PC-9 (cell line): ENCODE measurements around the gene GABRG3. TPM values are rescaled to one million over a fixed set of nuclear protein-coding genes. Genes with fewer than 3 reads are reported as not detected.

Experiments
- BruUV-seq: library from RNA; stranded (reverse); fragments of 400-500 nt; replicated peaks from 2 replicates; lab custom pipeline; 2021; lab: Mats Ljungman, UMichigan
- CTCF ChIA-PET: fragments of 300-600 bp; sonication (Branson Sonifier 250); formaldehyde crosslinking; loops from one replicate; lab custom pipeline; 2022; ENCODE audit warnings: antibody characterized with exemption; lab: Charles Lee
- POLR2A ChIA-PET: fragments of 300-600 bp; sonication (Branson Sonifier 250); formaldehyde crosslinking; loops from one replicate; lab custom pipeline; 2022; ENCODE audit warnings: antibody characterized with exemption; ENCODE audit not compliant: unreplicated experiment; lab: Charles Lee
- DNase-seq, 2 experiments: peaks; one replicate each; pipeline versions ENCODE4 v3.0.0 to v3.0.0-alpha.2; 2015 to 2022; ENCODE audit warnings: mixed read lengths in 1 of 2
- H2AFZ ChIP-seq: fragments of 200-600 bp; sonication (generic); 2 replicates; pipeline ENCODE4 v1.8.1; 2017; ENCODE audit warnings: antibody characterized with exemption
- H3F3A ChIP-seq: fragments of 200-600 bp; sonication (generic); 2 replicates; pipeline ENCODE4 v1.8.1; 2017; ENCODE audit warnings: antibody characterized with exemption, mild to moderate bottlenecking, low read depth; ENCODE audit not compliant: insufficient read depth
- H3K27ac ChIP-seq: fragments of 200-600 bp; sonication (generic); 2 replicates; pipeline ENCODE4 v1.6.1; 2016; ENCODE audit warnings: mixed run types
- H3K27me3 ChIP-seq: fragments of 200-600 bp; sonication (generic); 2 replicates; pipeline ENCODE4 v1.6.1; 2016; ENCODE audit warnings: low read depth, mixed run types; ENCODE audit not compliant: insufficient read depth
- H3K36me3 ChIP-seq: fragments of 200-600 bp; sonication (generic); 2 replicates; pipeline ENCODE4 v1.6.1; 2016; ENCODE audit warnings: low read depth, mixed run types
- H3K4me1 ChIP-seq: fragments of 200-600 bp; sonication (generic); replicated peaks from 2 replicates; pipeline ENCODE4 v1.6.1; 2016; ENCODE audit warnings: mixed run types; ENCODE audit not compliant: insufficient read depth
- H3K4me2 ChIP-seq: fragments of 200-600 bp; sonication (generic); 2 replicates; pipeline ENCODE4 v1.6.1; 2017; ENCODE audit warnings: mixed run types
- H3K4me3 ChIP-seq: fragments of 200-600 bp; sonication (generic); 2 replicates; pipeline ENCODE4 v1.6.1; 2016; ENCODE audit warnings: mixed run types
- H3K79me2 ChIP-seq: fragments of 200-600 bp; sonication (generic); 2 replicates; pipeline ENCODE4 v1.6.1; 2017; ENCODE audit warnings: low read depth, mixed run types
- H3K9me2 ChIP-seq: fragments of 200-600 bp; sonication (generic); 2 replicates; pipeline ENCODE4 v1.8.1; 2017; ENCODE audit warnings: mild to moderate bottlenecking; ENCODE audit not compliant: insufficient read depth
- H3K9me3 ChIP-seq: fragments of 200-600 bp; sonication (generic); 2 replicates; pipeline ENCODE4 v1.8.1; 2016; ENCODE audit warnings: low read depth; ENCODE audit not compliant: insufficient read depth
- H4K20me1 ChIP-seq: fragments of 200-600 bp; sonication (generic); 2 replicates; pipeline ENCODE4 v1.8.1; 2017; ENCODE audit not compliant: insufficient read depth
- CTCF ChIP-seq: fragments of 200-600 bp; sonication (generic); conservative IDR thresholded peaks from 2 replicates; pipeline ENCODE4 v1.6.1; 2017; ENCODE audit warnings: mixed run types, antibody characterized with exemption, mild to moderate bottlenecking, moderate library complexity
- EZH2 ChIP-seq: fragments of 200-600 bp; sonication (generic); IDR thresholded peaks from 2 replicates; pipeline ENCODE4 v1.8.0; 2017; ENCODE audit warnings: antibody characterized with exemption, low read depth
- intact Hi-C: fragments of 100-400 bp; cut with micrococcal nuclease; formaldehyde crosslinking; loops from one replicate; pipeline ENCODE4 v1.10.0; 2022; ENCODE audit not compliant: unreplicated experiment
- total RNA-seq: library from RNA; stranded (reverse); gene quantifications from 2 replicates; pipeline ENCODE4 v1.2.3, GENCODE V29; 2021

GABRG3 gene
- total RNA-seq, 1 experiment from 2014 or later: not detected

DNA sequence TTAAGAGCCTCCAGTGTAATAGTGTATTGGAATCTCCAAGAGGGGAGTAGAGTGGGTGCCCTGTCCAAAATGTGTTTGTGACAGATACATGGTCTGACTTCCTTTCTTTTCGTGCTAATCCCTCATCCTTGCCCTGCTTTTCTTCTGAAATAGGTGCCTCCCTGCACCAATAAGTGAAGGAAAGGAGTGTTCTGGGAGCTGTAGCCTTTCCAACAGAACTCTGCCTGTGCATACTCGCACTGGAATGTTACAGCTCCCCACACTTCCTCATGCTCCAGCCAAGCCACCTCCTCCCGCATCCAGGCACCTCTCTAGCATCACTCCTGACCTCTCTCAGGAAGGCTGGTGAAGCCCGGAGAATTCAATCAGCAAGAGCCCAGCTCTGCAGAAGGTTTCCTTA lies 478.0 kb downstream of the GABRG3 start:
- DNase-seq: no peak
- Histone ChIP-seq H3K79me2 (no peaks in the 10 kb centered on the region), H3K9me3 (no peaks in the 10 kb centered on the region), H3K9me2 (no peaks in the 10 kb centered on the region), H2AFZ (no peak overlapping the region), H3K4me3 (no peak overlapping the region), H3K27ac (no peak overlapping the region), H3K4me2 (no peak overlapping the region), H3K4me1 (no peaks in the 10 kb centered on the region), H4K20me1 (no peaks in the 10 kb centered on the region), H3K27me3 (0 out of 2 replicates have a peak, but pooled peaks cover 5% of the 10 kb centered on the region), H3F3A (no peaks in the 10 kb centered on the region), H3K36me3 (no peaks in the 10 kb centered on the region)
- POLR2A ChIA-PET: no interaction called here
- BruUV-seq: no TSS peak
- TF ChIP-seq CTCF (no peak), EZH2 (no peak)
- intact Hi-C loops: no loop called here
- CTCF ChIA-PET: no interaction called here

- no peak for DNase-seq
- Histone ChIP-seq H3K36me3 (no peaks in the 10 kb centered on the region), H3K27ac (no peak overlapping the region), H3K4me2 (no peak overlapping the region), H3K9me3 (no peaks in the 10 kb centered on the region), H4K20me1 (no peaks in the 10 kb centered on the region), H3K4me3 (no peak overlapping the region), H3K79me2 (no peaks in the 10 kb centered on the region), H2AFZ (no peak overlapping the region), H3K4me1 (no peaks in the 10 kb centered on the region), H3K9me2 (no peaks in the 10 kb centered on the region), H3K27me3 (0 out of 2 replicates have a peak, but pooled peaks cover 5% of the 10 kb centered on the region), H3F3A (no peaks in the 10 kb centered on the region)
- no TSS peak for BruUV-seq
- CTCF ChIA-PET: no interaction called here
- POLR2A ChIA-PET: no interaction called here
- no peak for TF ChIP-seq EZH2
- TF ChIP-seq CTCF: no peak
- intact Hi-C loops: no loop called here
Measured at GRCh38 chr15:27449941-27450340, 479.0 kb downstream of the GABRG3 start.

DNA sequence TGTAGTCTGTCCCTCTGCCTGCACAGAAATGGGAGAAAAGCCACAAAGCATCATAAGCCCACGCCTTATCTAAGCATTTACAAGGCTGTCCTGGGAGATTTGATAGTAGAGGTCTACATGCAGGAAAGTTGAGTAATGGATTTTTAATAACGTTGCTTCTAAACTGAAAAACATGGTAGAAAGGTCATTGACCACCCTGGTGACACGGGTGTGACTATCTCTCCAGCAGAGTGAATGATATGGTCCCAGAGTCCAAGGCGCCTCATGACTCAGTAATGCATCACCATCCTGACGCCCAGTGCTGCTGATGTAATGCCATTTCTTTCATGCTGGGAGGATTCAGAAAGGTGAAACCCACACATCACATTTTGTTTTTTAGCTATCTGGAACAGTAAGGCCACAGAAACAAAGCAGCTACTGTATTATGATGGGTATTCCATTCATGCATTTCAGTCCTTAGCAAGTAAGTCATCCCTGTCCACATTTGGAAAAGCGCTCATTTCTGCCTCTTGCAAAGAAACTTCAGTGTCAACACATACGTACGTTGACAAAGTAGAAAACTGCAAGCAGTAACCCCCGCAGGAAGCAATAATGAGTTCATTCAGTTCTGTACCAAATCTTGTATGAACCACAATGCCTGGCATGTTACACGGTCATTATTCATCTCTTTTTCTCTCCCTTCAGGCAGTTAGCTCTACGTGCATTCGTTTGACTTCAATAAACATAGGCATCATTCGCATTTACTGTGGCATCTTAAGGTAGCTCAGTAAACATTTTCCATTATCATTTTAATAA lies 483.5 kb downstream of the GABRG3 start:
- TF ChIP-seq EZH2 (no peak), CTCF (no peak)
- Histone ChIP-seq H3K79me2 (no peaks in the 10 kb centered on the region), H3K4me3 (no peak overlapping the region), H3K9me2 (no peaks in the 10 kb centered on the region), H3F3A (no peaks in the 10 kb centered on the region), H3K36me3 (no peaks in the 10 kb centered on the region), H3K4me1 (no peaks in the 10 kb centered on the region), H3K27me3 (peaks cover 17% of the 10 kb centered on the region), H4K20me1 (no peaks in the 10 kb centered on the region), H3K9me3 (no peaks in the 10 kb centered on the region), H3K4me2 (no peak overlapping the region), H2AFZ (no peak overlapping the region), H3K27ac (no peak overlapping the region)
- intact Hi-C loops: no loop called here
- BruUV-seq: no TSS peak
- CTCF ChIA-PET: no interaction called here
- DNase-seq: no peak
- POLR2A ChIA-PET: no interaction called here
